GM21786 (cell line): ENCODE results near the gene PMVK.

Experiments used
- ATAC-seq: cut with Tn5 transposase; IDR thresholded peaks from one replicate; pipeline ENCODE4 v1.9.1; 2021; ENCODE audit not compliant: unreplicated experiment

Gene PMVK

GRCh38 chr1:154967331-154967950 lies 30.9 kb upstream of the PMVK start:
- no peak for ATAC-seq

- no peak for ATAC-seq
These were observed 29.6 kb upstream of the PMVK start for GRCh38 chr1:154966111-154966510.

GRCh38 chr1:154964359-154964758 lies 27.8 kb upstream of the PMVK start:
- ATAC-seq = no peak

- no peak for ATAC-seq
These were observed 27.1 kb upstream of the PMVK start for GRCh38 chr1:154963643-154964042.

GRCh38 chr1:154962795-154963330 lies 26.3 kb upstream of the PMVK start:
- ATAC-seq = no peak

- ATAC-seq = no peak
These were observed 25.7 kb upstream of the PMVK start for GRCh38 chr1:154962156-154962749.

GRCh38 chr1:154961207-154962155 lies 25.0 kb upstream of the PMVK start, which contains the start of gene PYGO2:
PYGO2 (minus strand) TSS chr1:154961782; CDS start chr1:154961576, 206 bp downstream.
- peak; percentile 77 for ATAC-seq

- no peak for ATAC-seq
These were observed 24.1 kb upstream of the PMVK start for GRCh38 chr1:154960446-154961136.

- no peak for ATAC-seq
These were observed 22.9 kb upstream of the PMVK start for GRCh38 chr1:154959426-154959780.

- ATAC-seq = no peak
These were observed 22.3 kb upstream of the PMVK start for GRCh38 chr1:154958681-154959425.

- ATAC-seq = no peak
These were observed 21.5 kb upstream of the PMVK start for GRCh38 chr1:154958036-154958435.

GRCh38 chr1:154957091-154957657 lies 20.7 kb upstream of the PMVK start:
- ATAC-seq = no peak

GRCh38 chr1:154956544-154956941 lies 20.0 kb upstream of the PMVK start:
- no peak for ATAC-seq

GRCh38 chr1:154955718-154956543 lies 19.4 kb upstream of the PMVK start, which contains the start of gene PBXIP1:
PBXIP1 (minus strand) TSS chr1:154956099; CDS start chr1:154953721, 2,378 bp downstream.
- ATAC-seq = peak; percentile 59

GRCh38 chr1:154955039-154955717 lies 18.7 kb upstream of the PMVK start:
- peak; percentile 56 for ATAC-seq

- ATAC-seq = no peak
These were observed 18.0 kb upstream of the PMVK start for GRCh38 chr1:154954541-154954940.

GRCh38 chr1:154953611-154954038 lies 17.1 kb upstream of the PMVK start:
- ATAC-seq = no peak

- ATAC-seq = no peak
These were observed 16.1 kb upstream of the PMVK start for GRCh38 chr1:154952664-154953063.
